ENCODE measurements around the gene UBE2A.

The UBE2A gene

DNA sequence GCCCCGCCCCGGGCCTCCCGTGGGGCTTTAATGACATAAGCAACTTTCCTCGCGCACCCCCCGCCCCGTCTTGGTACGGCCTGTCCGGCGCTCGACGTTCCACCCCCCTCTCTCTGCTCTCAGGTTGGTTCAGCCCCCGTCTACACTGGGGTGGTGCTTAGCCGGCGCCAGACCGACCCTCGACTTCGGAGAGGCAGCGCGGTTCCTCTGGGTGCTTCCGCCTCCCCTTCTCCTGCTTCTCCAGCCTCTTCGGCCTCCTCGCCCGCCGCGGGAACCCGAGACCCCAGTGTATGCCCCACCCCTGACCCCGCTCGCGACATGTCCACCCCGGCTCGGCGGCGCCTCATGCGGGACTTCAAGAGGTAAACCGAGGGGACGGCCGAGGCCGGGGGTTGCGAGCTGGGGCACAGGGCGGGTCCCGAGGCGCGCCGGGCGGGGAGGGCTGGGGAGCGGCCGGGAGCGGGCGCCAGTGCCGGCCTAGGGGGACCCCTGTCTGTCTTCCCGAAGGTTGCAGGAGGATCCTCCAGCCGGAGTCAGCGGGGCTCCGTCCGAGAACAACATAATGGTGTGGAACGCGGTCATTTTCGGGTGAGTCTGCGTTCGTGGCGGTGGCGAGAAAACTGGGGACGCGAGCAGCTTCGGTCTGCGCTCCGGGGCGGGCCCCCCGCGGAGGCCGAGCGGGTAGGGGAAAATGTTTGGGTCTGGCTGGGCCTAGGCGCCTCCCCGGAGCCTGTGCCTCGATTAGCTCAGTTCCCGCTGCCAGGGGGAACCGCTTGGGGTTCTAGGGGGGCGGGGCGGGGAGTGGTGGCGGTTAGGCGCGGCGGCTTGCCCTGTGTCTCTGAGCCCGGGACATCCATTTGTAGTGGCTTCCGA lies at the start of gene UBE2A:
Gene UBE2A, plus strand, starts transcription at position 170 of the 873 bp plus-strand sequence. Its CDS starts 149 bp downstream, at position 319.
- DNase-seq: peak; percentile 83

DNA sequence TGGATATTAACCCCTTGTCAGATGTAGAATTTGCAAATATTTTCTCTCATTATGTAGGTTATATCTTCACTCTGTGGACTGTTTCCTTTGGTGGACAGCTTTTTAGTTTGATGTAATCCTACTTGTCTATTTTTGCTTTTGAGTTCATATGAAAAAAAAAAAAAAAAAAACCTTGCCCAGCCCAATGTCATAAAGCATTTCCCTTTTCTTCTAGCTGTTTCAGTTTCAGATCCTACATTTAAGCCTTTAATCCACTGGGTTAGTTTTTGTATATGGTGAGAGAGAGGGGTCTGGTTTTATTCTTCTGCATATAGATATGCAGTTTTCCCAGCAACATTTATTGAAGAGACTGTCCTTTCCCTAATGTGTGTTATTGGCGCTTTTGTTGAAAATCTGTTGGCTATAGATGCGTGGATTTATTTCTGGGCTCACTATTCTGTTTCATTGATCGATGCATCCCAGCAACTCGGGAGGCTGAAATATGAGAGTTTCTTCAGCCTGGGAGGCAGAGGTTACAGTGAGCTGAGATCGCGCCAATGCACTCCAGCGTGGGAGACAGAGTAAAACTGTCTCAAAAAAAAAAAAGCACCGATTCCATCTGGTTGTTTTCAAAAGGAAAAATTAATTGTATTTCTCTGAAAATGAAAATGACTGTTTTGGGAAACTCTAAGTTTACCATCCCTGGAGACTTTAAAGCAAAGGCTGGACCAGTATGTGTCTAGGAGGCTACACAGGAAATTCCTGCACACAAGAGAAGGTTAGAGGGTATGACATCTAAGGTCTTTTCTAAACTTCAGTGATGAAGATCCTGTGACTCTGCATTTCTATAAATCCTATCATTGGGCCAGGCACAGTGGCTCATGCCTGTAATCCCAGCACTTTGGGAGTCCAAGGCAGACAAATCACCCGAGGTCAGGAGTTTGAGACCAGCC lies 44.8 kb upstream of the UBE2A start:
- DNase-seq: no peak

DNA sequence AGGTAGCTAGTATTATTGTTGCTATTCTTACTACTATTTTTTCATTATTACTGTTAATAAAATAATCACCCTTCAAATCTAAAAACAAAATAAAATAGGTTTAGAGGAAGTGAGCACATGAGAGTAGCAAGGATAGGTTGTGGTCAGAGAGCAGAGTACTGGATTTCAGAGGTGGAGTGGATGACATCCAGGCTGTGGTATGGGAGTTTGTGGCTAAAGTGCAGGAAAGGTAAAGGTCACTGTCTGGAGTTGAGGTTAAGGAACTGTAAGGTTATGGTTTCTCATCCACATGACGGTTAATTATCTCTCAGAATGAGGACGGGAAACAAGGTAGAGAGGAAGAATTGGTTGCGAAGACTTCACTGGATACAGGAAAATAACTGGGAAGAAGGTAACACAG lies 36.9 kb upstream of the UBE2A start:
- no peak for DNase-seq

DNA sequence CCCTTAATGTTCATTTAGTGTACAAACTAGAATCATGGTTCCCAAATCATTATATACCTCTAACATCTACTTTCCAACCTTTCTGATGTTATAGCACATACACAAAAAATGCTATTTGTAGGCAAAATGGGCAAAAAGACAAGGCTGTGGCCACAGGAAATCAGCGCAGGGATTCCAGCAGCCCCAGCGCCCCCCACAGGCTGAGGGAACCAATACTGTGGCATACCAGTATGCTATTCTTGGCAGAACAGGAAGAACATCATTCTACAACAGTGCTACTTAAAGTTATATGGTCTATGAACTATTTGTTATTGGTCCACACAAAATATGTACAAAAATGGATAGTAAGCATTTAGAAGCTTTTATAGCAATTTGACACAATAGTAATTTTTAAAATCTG lies 34.5 kb upstream of the UBE2A start:
- DNase-seq: no peak

DNA sequence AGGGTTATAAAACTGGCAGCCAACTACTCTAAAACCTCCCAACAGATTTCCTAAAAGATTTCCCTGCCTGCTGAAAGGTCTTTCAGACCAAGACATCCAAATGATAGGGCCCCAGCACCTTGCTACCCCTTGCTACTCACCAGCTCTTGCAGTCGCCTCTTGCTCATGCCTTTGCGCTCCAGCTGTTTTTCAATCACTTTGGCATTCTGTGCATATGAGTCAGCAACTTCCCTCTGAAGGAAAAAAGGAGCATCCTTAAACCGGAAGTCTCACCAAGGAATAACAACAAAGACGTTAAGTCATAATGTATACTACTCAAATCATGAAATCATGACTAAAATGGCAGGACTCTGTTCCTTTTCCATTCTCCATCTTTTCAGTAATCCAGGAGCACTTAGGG lies 33.2 kb upstream of the UBE2A start:
- no peak for DNase-seq

DNA sequence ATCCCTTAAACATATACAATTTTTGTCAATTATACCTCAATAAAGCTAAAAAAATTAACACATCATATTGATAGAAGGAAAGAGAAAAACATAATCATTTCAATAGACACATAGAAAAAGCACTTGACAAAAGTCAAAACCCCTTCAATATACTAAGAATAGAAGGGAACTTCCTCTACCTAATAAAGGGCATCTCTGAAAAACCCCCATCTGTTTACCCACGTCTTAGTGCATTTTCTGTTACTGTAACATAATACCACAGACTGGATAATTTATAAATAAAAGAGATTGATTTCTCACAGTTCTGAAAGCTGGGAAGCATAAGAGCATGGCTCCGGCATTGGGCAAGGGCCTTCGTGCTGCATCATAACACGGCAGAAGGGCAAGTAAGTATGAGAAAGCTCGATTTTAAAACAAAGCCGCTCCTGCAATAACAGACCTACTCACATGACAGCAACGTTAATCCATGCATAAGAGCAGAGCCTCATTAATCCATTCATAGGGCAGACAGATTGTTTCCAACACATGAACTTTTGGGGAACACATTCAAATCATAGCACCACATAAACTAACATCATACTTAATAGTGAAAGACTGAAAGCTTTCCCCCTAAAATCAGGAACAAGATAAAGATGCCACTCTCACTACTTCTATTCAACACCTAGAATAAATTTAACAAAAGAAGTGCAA lies 24.9 kb upstream of the UBE2A start:
- no peak for DNase-seq

DNA sequence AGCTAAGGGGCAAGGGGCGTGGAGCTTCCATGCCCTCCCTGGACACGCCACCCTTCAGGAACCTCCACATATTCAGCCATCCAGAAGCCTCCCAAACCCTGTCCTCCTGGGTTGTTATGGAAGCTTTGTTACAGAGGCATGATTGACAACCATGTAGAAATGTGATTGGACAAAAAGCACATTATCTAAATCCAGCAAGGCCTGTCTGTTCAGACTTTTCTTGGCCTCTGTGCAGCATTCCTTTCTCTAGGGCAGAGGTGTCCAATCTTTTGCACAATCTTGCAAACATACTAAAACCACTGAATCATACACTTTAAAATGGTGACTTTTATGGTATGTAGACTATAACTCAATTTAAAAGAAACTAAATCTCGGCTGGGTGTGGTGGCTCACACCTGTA lies 21.9 kb upstream of the UBE2A start:
- DNase-seq: no peak

DNA sequence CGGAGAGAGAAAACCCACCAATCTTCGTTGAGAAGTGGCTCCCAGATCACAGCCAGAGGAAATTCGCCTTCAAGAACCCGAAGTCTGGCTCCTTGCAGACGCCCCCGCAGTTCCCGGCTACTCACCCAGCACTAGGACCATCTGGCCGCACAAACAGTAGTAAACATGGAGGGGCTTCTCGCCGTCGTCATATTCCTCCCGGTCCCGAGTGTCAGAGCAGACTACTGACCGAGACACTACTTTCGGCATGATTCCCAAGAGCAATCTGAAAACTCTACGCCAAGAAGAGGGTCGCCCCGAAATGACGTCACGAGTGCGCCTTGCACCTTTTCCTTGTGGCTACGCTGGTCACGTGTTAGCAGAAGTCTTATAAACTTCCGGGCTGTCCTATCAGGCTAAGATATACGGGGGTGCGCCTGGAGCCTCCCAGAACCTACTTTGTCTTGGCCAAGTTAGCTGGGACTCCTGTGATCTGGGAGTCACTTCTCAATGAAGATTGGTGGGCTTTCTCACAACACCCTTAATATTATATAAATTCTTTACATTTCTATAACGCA lies 9.2 kb upstream of the UBE2A start, which contains the start of gene STEEP1:
Gene STEEP1, minus strand, starts transcription at position 303 of the 557 bp plus-strand sequence. Its CDS starts 54 bp downstream, at position 249.
- peak; percentile 78 for DNase-seq

DNA sequence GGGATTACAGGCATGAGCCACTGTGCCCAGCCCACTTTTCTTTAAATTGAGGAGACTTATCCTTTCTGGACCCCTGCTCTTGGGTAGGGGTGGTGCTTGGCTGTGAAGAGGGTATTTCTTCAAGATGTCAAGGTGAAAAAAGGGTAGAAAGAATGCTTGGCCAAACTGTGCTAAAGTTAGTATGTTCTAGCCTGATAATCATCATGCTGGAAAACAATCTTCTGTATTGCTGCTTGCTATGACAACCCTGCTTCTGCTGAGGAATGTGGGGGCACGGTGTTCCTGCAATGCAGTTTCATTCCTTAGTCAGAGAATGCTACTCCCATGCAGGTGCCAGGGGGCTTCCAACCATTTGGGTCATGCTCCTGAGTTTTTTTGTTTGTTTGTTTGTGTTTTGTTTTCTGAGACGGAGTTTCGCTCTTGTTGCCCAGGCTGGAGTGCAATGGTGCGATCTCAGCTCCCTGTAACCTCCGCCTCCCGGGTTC lies 4.0 kb upstream of the UBE2A start:
- DNase-seq: no peak

DNA sequence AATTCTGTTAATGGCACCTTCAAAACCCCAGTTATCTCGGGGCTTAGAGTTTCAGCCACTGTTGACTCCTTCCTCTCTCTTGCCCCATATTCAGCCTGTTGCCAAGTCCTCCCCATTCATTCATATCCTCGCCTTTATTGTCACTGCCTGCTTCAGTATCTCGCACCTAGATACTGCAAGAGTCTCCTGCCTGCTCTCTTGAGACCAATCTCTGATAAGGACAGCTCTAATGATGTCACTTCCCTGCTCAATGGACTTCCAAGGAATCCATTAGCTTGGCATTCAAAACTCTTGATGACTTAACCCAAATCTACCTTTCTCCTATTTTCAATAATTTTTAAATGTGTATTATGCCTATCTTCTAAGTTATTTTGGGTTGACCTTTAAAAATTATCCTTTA lies 1.1 kb upstream of the UBE2A start:
- DNase-seq: no peak

DNA sequence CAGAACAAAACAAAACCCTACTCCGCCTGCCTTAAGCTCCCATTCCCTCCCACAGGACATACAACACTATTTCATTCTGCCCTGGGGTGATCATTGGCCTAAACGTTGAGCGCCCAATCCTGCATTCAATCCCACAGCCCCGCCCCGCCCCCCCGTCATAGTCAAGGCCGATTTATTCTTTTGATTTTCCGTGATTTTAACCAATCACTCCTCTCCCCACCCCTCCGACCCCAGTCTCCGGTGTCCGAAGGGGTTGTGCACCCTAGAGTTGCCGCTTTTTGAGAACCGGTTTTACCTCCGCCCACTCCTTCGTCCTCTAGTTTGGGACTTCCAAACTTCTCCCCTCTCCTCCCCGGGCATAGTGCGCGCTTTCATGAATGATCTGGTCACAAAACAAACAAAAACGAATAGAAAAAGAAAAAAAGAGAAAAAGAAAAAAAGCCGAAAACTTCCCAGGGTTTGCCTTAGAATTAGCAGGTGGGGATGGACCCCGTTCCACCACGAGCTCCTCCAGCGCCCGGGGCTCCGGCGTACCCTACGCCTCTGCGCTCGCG lies 446 bp upstream of the UBE2A start:
- DNase-seq: no peak

DNA sequence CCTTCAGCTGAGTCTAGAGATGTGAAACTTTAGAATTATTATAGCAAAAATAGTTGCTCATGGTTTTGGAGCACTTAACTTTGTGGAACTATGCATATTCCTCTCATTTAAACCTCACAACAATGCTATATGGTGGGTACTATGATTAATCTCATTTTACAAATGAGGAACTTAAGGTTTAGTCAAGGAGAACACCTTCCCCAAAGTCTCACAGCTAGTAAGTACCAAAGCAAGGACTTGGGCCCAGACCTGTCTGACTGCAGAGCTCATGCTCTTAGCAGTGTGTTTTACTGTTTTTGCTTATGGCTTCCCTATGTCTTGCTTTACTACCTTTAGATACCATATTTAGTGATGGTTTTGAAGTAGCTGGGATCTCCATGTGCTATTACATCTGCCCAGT lies 5.1 kb downstream of the UBE2A start:
- DNase-seq: no peak

DNA sequence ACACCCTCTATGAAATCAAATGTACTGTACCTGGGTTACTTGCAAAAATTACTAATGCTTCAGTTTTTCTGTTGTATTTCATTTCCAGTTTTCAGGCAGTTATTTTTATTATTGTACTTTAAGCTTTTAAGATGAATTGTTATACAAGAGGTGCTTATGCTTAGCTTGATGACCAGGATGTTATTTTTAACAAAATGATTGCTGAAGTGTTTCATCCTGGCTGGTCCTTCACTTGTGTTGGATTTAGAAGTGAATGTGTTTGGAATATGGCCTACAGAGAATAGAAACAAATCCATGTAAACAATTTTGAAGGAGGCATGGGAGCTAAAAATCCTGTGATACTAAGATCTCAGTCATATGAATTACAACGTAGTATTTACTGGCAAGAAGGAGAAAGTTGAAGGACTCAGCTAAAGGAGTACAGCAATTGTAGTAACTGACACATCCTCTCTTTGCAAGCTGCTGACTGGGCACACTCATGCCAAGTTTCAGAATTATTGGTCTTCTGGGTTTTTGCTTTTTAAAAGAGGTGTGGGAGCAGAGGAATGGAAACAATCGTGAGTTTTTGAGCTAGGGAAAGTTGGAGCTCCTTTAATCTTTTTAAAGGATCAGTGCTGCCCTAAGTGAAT lies 9.2 kb downstream of the UBE2A start:
- no peak for DNase-seq

DNA sequence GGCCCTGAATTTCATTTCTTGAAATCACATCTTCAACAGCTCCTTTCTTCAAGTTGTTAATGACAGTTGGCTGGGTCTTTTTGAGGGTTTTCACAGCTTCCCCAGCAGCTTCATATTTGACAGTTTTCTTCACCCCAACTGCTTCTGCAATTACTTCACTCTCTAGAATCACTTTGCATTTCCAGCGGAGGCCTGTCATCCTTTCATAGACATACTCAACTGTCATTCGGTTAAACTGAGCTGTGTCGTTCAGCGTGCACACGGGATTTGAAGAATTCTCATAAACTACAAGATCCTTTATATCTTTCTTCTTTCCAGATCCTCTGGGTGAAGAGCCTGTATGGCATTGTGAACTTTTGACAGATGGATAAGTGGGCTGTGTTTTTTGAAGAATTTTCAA lies 15.4 kb downstream of the UBE2A start:
- DNase-seq: no peak

DNA sequence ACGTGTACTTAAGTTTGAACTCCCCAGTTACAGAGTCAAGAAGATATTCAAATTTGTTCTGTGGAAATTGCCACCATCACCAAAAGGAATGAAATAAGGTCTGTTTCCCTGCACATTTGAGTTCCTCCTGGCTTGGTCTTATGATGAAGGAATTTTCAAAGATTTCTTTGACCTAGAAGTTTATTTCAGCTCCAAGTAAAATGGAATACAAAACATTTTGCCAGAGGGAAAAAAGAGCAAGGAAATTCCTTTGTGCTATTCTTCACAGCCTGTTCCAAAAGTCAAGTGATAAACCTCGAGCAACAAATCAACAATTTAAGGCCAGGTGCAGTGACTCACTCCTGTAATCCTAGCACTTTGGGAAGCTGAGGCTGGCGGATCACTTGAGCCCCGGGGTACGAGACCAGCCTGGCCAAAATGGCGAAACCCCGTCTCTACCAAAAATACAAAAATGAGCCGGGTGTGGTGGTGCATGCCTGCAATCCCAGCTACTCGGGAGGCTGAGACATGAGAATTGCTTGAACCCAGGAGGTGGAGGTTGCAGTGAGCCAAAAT lies 28.4 kb downstream of the UBE2A start:
- no peak for DNase-seq

DNA sequence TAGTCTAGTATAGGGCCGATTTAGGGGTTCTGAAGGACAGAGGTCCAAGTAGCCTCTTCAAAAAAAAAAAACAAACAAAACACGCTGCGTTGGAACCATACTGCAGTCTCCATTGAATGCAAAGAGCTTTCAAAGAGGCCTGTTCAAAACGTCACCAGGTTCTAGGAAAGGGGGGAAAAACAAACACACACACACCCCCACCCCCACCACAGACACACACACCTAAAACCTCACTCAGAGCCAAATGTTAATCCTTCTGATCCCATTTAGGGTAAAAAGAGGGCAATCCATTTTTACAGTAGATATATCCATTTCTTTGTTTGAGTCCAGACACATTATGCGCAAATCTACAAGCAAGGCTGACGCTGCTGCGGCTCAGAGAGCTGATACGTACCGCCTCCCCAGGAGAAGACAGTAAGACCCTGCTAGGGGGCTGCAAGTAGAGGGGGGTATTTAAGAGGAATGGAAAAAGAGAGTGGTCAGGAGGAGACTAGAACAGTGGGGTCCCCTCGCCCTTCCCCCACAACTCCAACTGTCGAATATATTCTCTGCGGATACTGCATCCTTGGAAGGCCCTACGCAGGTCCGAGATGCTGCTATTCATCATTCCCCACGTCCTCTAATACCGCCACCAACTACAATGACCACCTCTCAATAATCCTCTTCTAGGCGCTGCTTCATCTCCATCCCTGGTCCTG lies 30.6 kb downstream of the UBE2A start:
- DNase-seq: no peak

DNA sequence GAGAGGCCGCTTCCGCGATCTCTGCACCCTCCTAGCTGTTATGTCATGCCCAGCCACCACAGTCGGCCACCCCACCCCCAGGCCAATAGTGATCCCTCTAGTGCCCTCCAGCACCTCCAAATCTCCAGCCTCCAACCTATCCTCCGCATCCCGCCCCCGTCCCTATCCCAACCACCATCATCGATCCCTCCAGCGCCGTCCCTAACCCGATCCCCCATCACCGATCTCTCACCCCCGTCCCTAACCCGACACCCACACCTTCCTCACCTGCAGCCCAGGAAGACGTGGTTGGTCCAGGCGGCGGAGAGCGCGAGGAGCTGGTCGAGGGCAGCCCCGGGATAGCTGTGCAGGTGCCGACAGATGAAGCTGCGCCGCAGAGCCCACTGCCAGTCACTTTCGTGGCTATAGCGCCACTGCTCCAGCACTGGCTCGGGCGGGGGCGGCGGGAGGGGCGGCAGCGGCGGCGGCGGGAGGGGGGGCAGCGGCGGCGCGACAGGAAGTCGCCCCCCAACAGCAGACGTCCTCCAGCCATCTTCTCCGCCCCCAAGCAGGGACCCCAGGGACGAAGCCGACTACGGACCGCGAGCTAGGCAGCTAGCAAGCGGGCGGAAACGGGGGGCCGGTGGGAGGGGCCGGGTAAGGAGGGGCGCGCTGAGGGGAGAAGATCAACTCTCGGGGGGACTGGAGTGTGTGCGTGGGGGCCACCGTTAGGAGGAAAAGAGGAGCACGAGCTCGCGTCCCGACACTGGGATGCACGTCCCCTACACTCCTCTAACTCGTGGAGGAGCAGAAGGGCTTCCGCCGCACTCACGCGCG lies 31.3 kb downstream of the UBE2A start:
- peak; percentile 24 for DNase-seq

DNA sequence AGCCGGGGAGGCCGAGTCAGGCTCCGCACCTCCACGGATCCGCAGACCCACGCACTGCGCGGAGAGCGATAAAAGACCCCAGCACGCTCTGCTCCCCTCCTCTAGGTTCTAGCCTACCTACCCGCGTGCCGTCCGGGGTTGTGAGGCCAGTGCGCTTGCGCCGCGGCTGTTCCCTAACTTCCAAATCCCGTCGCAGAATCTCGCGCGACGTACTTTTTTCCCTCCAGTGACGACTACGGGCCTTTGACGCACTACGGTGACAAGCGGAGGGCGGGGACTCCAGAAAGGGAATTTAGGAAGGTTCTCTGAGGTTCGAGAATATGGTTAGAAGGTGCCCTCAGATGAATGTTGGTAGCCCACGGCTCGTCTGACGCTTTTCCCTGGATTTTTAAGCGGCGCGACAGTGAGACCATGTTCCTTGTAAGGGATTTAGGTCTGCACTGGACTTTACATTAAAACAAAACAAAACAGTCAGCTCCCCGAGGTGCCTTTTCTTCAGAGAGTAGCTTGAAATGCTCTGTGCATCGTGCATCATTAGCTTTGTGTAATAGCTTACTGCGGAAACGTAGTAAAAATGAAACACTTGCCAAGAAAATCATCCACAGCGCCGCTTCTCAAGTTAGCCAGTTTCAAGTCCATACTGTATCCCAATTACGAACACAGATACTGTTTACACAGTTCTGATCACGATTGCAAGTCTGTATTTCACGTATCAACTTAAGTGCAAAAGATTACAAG lies 32.1 kb downstream of the UBE2A start, which contains the start of gene NKRF:
Gene NKRF, minus strand, starts transcription at position 145 of the 738 bp plus-strand sequence.
- peak; percentile 82 for DNase-seq

DNA sequence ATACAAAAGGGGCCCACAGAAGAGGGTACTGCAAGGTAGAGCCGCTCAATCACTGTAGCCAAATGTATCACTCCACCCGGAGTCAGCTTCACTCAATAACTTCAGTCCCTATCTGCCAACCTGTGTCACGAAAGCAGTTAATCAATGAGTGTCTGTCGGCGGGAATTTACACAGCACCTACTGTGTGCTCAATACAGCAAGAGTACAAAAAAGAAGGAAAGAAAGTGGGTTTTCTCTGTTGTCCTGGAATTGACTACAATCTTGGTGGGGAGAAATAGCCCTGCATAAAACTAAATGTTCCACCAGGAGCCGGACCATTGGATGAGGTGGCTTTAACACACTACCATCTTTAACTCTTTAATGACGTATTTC lies 32.6 kb downstream of the UBE2A start:
- no peak for DNase-seq

All from activated CD4-positive, alpha-beta T cell treated with anti-CD3 and anti-CD28 coated beads for 1 hour (primary cell).